Fibroblast of lung (primary cell): ENCODE results near the gene SGMS2. TPM values are rescaled to one million over a fixed set of nuclear protein-coding genes. Genes with fewer than 3 reads are reported as not detected.

Experiments
- DNase-seq, 2 donors: peaks; one replicate each; pipeline versions ENCODE4 v3.0.0 to v3.0.0-alpha.2; 2010; ENCODE audit warnings: low read depth in 2 of 2
- H2AFZ ChIP-seq: 2 replicates; pipeline ENCODE4 v1.5.1; 2012; ENCODE audit warnings: low read length, control low read depth, inconsistent platforms
- H3K27ac ChIP-seq: 2 replicates; pipeline ENCODE4 v1.5.1; 2011; ENCODE audit warnings: low read length, control low read depth; ENCODE audit not compliant: insufficient read depth
- H3K27me3 ChIP-seq: 2 replicates; pipeline ENCODE4 v1.5.1; 2011; ENCODE audit warnings: mild to moderate bottlenecking, low read length; ENCODE audit not compliant: control insufficient read depth, insufficient read depth
- H3K36me3 ChIP-seq: 2 replicates; pipeline ENCODE4 v1.5.1; 2011; ENCODE audit warnings: low read length; ENCODE audit not compliant: control insufficient read depth, insufficient read depth
- H3K4me1 ChIP-seq: 2 replicates; pipeline ENCODE4 v1.5.1; 2011; ENCODE audit warnings: low read length; ENCODE audit not compliant: control insufficient read depth, insufficient read depth; ENCODE audit errors: extremely low read depth
- H3K4me2 ChIP-seq: 2 replicates; pipeline ENCODE4 v1.5.1; 2011; ENCODE audit warnings: low read length, control low read depth; ENCODE audit not compliant: insufficient read depth; ENCODE audit errors: extremely low read depth
- H3K4me3 ChIP-seq, 4 experiments: fragments of 200-600 bp in 1 of 4; sonication (generic) in 1 of 4; replicated peaks in 1 of 4; 2 replicates each; pipeline ENCODE4 v1.5.1; 2011 to 2016; ENCODE audit warnings: low read length in 4 of 4, low read depth in 3 of 4, mild to moderate bottlenecking in 3 of 4, control low read depth in 2 of 4, inconsistent platforms in 1 of 4, mixed read lengths in 1 of 4; ENCODE audit not compliant: insufficient read depth in 1 of 4; ENCODE audit errors: control extremely low read depth in 1 of 4
- H3K79me2 ChIP-seq: 2 replicates; pipeline ENCODE4 v1.5.1; 2012; ENCODE audit warnings: mild to moderate bottlenecking, low read length, inconsistent platforms; ENCODE audit not compliant: control insufficient read depth, insufficient read depth
- H3K9ac ChIP-seq: 2 replicates; pipeline ENCODE4 v1.5.1; 2011; ENCODE audit warnings: mild to moderate bottlenecking, low read length, control low read depth; ENCODE audit not compliant: insufficient read depth
- H3K9me3 ChIP-seq: 2 replicates; pipeline ENCODE4 v1.5.1; 2012; ENCODE audit warnings: low read depth, low read length; ENCODE audit not compliant: control insufficient read depth, insufficient read depth
- H4K20me1 ChIP-seq: 2 replicates; pipeline ENCODE4 v1.5.1; 2011; ENCODE audit warnings: low read length; ENCODE audit not compliant: control insufficient read depth, insufficient read depth; ENCODE audit errors: extremely low read depth
- EZH2 ChIP-seq: IDR thresholded peaks from 2 replicates; pipeline ENCODE4 v1.5.1; 2012; ENCODE audit warnings: low read length, control low read depth, mild to moderate bottlenecking; ENCODE audit errors: missing control alignments
- polyA plus RNA-seq, 2 donors: library from polyadenylated mRNA; depleted of rRNA in 1 of 2; stranded (reverse) in 1 of 2; unstranded in 1 of 2; fragments of >200 nt; gene quantifications; 2 replicates each; pipeline ENCODE4 v1.2.1, GENCODE V29; 2011 to 2012; ENCODE audit warnings: missing spikeins in 1 of 2
- total RNA-seq: library from RNA; depleted of rRNA; stranded (reverse); fragments of >200 nt; gene quantifications from 2 replicates; pipeline ENCODE4 v1.2.1, GENCODE V29; 2014
- TF ChIP-seq, protein P1 (sequence below), 2 donors: IDR thresholded peaks in 1 of 2; conservative IDR thresholded peaks in 1 of 2; 1 replicate in 1 of 2; 2 replicates in 1 of 2; pipeline ENCODE4 v1.5.1; 2011 to 2012; ENCODE audit warnings: low read length in 2 of 2, control low read depth in 1 of 2, inconsistent platforms in 1 of 2, low read depth in 1 of 2, mild to moderate bottlenecking in 1 of 2

Gene SGMS2
- total and polyA plus RNA-seq, 2 donors (not counting 1 experiment from before 2014, with no cell fraction given) = 63.7 to 82.7 TPM

DNA sequence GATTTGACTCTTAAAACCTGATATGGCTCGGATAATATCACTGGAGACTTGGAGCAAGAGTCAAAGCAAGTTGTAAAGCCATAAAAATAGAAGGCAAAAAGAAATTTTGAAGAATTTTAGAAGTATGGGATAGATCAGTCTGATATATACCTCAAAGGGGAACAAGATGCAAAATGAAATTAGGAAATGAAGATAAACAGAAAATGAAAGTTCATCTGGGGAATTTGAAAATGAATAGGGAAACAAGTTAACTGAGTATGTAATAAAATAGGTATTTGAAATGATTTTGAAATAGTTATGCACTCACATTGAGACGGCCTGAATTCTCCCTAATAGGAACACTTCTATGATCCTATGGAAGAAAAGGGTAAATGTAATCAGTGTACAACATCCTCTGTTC is 112.3 kb downstream of the SGMS2 start:
- Histone ChIP-seq H3K9ac (no peak overlapping the region), H3K36me3 (no peaks in the 10 kb centered on the region), H4K20me1 (no peaks in the 10 kb centered on the region), H3K27ac (no peak overlapping the region), H2AFZ (no peak overlapping the region), H3K79me2 (peaks cover 2% of the 10 kb centered on the region), H3K9me3 (no peaks in the 10 kb centered on the region), H3K4me2 (no peak overlapping the region), H3K4me1 (peaks cover 2% of the 10 kb centered on the region), H3K4me3 (no peak overlapping the region), H3K27me3 (no peaks in the 10 kb centered on the region)
- TF ChIP-seq, protein P1, sequence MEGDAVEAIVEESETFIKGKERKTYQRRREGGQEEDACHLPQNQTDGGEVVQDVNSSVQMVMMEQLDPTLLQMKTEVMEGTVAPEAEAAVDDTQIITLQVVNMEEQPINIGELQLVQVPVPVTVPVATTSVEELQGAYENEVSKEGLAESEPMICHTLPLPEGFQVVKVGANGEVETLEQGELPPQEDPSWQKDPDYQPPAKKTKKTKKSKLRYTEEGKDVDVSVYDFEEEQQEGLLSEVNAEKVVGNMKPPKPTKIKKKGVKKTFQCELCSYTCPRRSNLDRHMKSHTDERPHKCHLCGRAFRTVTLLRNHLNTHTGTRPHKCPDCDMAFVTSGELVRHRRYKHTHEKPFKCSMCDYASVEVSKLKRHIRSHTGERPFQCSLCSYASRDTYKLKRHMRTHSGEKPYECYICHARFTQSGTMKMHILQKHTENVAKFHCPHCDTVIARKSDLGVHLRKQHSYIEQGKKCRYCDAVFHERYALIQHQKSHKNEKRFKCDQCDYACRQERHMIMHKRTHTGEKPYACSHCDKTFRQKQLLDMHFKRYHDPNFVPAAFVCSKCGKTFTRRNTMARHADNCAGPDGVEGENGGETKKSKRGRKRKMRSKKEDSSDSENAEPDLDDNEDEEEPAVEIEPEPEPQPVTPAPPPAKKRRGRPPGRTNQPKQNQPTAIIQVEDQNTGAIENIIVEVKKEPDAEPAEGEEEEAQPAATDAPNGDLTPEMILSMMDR (conservative IDR thresholded peaks at IDR 0.05 in 1 of 2, IDR thresholded peaks at IDR 0.05 in 1 of 2; ENCODE audit: low read depth in 1 of 2, low read length in 2 of 2) = no peak
- TF ChIP-seq EZH2 = no peak
- no peak for DNase-seq

DNA sequence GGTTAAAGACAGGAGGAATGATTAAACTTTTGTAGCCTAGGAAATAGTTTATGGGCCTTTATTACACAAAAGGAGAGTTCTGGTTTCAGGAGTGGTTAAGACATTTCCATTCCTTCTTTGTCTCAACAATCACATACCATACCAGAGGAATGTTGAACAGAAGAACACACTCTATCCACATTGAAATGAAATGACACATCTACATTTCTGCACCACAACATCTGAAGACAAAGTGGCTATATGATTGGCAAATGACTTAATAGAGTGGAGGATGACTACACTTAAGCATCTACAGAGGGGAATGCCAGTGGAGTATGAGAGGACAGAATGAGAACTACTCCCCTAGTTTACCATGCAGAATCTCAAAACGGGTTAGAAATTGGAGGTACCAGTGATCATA is 114.6 kb downstream of the SGMS2 start:
- no peak overlapping the region for H3K9ac ChIP-seq
- no peaks in the 10 kb centered on the region for H4K20me1 ChIP-seq
- H3K4me3 ChIP-seq = no peak overlapping the region
- H3K4me2 ChIP-seq = no peak overlapping the region
- no peaks in the 10 kb centered on the region for H3K79me2 ChIP-seq
- no peak overlapping the region for H2AFZ ChIP-seq
- no peak overlapping the region for H3K27ac ChIP-seq
- H3K27me3 ChIP-seq = no peaks in the 10 kb centered on the region
- no peaks in the 10 kb centered on the region for H3K36me3 ChIP-seq
- no peaks in the 10 kb centered on the region for H3K9me3 ChIP-seq
- DNase-seq = peak in 1 of 2 donors; percentile 56
- H3K4me1 ChIP-seq = no peaks in the 10 kb centered on the region
- TF ChIP-seq EZH2 = no peak
- TF ChIP-seq, protein P1 (conservative IDR thresholded peaks at IDR 0.05 in 1 of 2, IDR thresholded peaks at IDR 0.05 in 1 of 2; ENCODE audit: low read depth in 1 of 2, low read length in 2 of 2) = no peak

DNA sequence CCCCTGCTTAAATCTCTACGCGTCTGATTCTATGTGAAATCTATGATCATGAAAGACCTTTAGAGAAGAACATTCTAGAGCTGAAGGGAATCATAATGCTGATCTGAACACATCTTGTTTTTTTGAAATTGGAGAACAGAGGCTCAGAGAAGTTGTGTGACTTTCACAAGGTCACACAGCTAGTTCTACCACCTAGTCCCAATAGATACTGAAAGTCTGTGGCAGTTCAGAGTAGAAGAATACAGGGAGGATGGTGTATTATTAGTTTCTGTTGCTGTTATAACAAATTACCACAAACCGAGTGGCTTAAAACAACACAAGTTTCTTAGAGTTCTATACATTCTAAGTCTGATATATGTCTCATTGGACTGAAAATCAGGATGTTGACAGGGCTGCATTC is 121.1 kb downstream of the SGMS2 start:
- H3K9me3 ChIP-seq = no peaks in the 10 kb centered on the region
- no peaks in the 10 kb centered on the region for H3K27me3 ChIP-seq
- H3K36me3 ChIP-seq = no peaks in the 10 kb centered on the region
- H3K4me3 ChIP-seq = no peak overlapping the region
- H4K20me1 ChIP-seq = no peaks in the 10 kb centered on the region
- no peak overlapping the region for H3K9ac ChIP-seq
- no peak for DNase-seq
- no peak overlapping the region for H3K4me2 ChIP-seq
- H3K79me2 ChIP-seq = no peaks in the 10 kb centered on the region
- H2AFZ ChIP-seq = no peak overlapping the region
- TF ChIP-seq EZH2 = no peak
- TF ChIP-seq, protein P1 (conservative IDR thresholded peaks at IDR 0.05 in 1 of 2, IDR thresholded peaks at IDR 0.05 in 1 of 2; ENCODE audit: low read depth in 1 of 2, low read length in 2 of 2) = no peak
- H3K27ac ChIP-seq = no peak overlapping the region
- no peaks in the 10 kb centered on the region for H3K4me1 ChIP-seq
